ENCODE results near the gene PCBD2. TPM values are rescaled to one million over a fixed set of nuclear protein-coding genes. Genes with fewer than 3 reads are reported as not detected.

PCBD2 gene
- total RNA-seq, 2 experiments from 2014 or later: 5.2 to 5.8 TPM

- H3K36me3 Mint-ChIP-seq (ENCODE audit: low read depth): peaks cover 39% of the 10 kb centered on the region
- no peaks in the 10 kb centered on the region for H3K27me3 Mint-ChIP-seq
These were observed 29.3 kb downstream of the PCBD2 start for GRCh38 chr5:134934202-134934601.

GRCh38 chr5:134935711-134936602 is 31.0 kb downstream of the PCBD2 start:
- DNase-seq (no peak), ATAC-seq (ENCODE audit: poor library complexity) (no peak)
- ChIA-PET POLR2A (interaction anchor here (0.6 kb wide), 1 partner anchor 173 kb away, joined by 3 read pairs; no protein-coding TSS in a partner anchor), CTCF (interaction anchor here (1.5 kb wide), 1 partner anchor 32 kb away, joined by 3 read pairs; the partner anchor contains the start of gene PCBD2)
- Histone ChIP-seq H3K27me3 (ENCODE audit: control insufficient read depth in 1 of 2, insufficient read depth in 2 of 2, low read length in 2 of 2) (no peaks in the 10 kb centered on the region), H3K9me3 (ENCODE audit: control insufficient read depth in 1 of 2, insufficient read depth in 1 of 2, low read length in 2 of 2) (no peaks in the 10 kb centered on the region), H3K36me3 (ENCODE audit: insufficient read depth, low read length) (peaks cover 25% of the 10 kb centered on the region), H3K4me1 (ENCODE audit: insufficient read depth, low read length) (no peaks in the 10 kb centered on the region), H3K4me3 (ENCODE audit: low read length) (no peak overlapping the region), H3K27ac (ENCODE audit: low read depth in 1 of 2, low read length in 2 of 2) (no peak overlapping the region)
- no peak overlapping the region for H3K27ac Mint-ChIP-seq
- no peaks in the 10 kb centered on the region for H3K9me3 Mint-ChIP-seq
- H3K4me1 Mint-ChIP-seq (ENCODE audit: low read depth): no peaks in the 10 kb centered on the region
- H3K36me3 Mint-ChIP-seq (ENCODE audit: low read depth): peaks cover 40% of the 10 kb centered on the region
- H3K27me3 Mint-ChIP-seq: no peaks in the 10 kb centered on the region
- intact Hi-C loops (cut with DNase I, micrococcal nuclease): no loop called here
- no peak overlapping the region for H3K4me3 Mint-ChIP-seq
- no peak for TF ChIP-seq CTCF (IDR thresholded peaks at IDR 0.05)

More at GRCh38 chr5:134934202-134934601, 29.3 kb downstream of the PCBD2 start:
- no peaks in the 10 kb centered on the region for H3K4me1 Mint-ChIP-seq (ENCODE audit: low read depth)
- peaks cover 32% of the 10 kb centered on the region for H3K36me3 ChIP-seq (ENCODE audit: insufficient read depth, low read length)
- H3K27me3 ChIP-seq (ENCODE audit: control insufficient read depth in 1 of 2, insufficient read depth in 2 of 2, low read length in 2 of 2): no peaks in the 10 kb centered on the region
- H3K9me3 Mint-ChIP-seq: no peaks in the 10 kb centered on the region
- H3K4me3 Mint-ChIP-seq: no peak overlapping the region
- no peak for TF ChIP-seq CTCF (IDR thresholded peaks at IDR 0.05)
- POLR2A ChIA-PET: no interaction called here
- intact Hi-C loops (cut with DNase I, micrococcal nuclease): no loop called here
- CTCF ChIA-PET: no interaction called here
- no peak overlapping the region for H3K27ac ChIP-seq (ENCODE audit: low read depth in 1 of 2, low read length in 2 of 2)
- H3K4me1 ChIP-seq (ENCODE audit: insufficient read depth, low read length): no peaks in the 10 kb centered on the region
- no peak overlapping the region for H3K4me3 ChIP-seq (ENCODE audit: low read length)
- DNase-seq (no peak), ATAC-seq (ENCODE audit: poor library complexity) (no peak)
- H3K27ac Mint-ChIP-seq: no peak overlapping the region
- H3K9me3 ChIP-seq (ENCODE audit: control insufficient read depth in 1 of 2, insufficient read depth in 1 of 2, low read length in 2 of 2): no peaks in the 10 kb centered on the region

- POLR2A ChIA-PET: interaction anchor here (0.9 kb wide), 1 partner anchor 27 kb away, joined by 4 read pairs; no protein-coding TSS in a partner anchor
- no peak for ATAC-seq (ENCODE audit: poor library complexity)
- Mint-ChIP-seq H3K27me3 (no peaks in the 10 kb centered on the region), H3K27ac (no peak overlapping the region), H3K36me3 (ENCODE audit: low read depth) (peaks cover 38% of the 10 kb centered on the region), H3K4me3 (no peak overlapping the region), H3K9me3 (no peaks in the 10 kb centered on the region), H3K4me1 (ENCODE audit: low read depth) (no peaks in the 10 kb centered on the region)
- CTCF ChIA-PET: interaction anchor here (1.5 kb wide), 1 partner anchor 33 kb away, joined by 3 read pairs; the partner anchor contains the start of gene PCBD2
- Histone ChIP-seq H3K27me3 (ENCODE audit: control insufficient read depth in 1 of 2, insufficient read depth in 2 of 2, low read length in 2 of 2) (no peaks in the 10 kb centered on the region), H3K27ac (ENCODE audit: low read depth in 1 of 2, low read length in 2 of 2) (no peak overlapping the region), H3K9me3 (ENCODE audit: control insufficient read depth in 1 of 2, insufficient read depth in 1 of 2, low read length in 2 of 2) (no peaks in the 10 kb centered on the region), H3K4me1 (ENCODE audit: insufficient read depth, low read length) (no peaks in the 10 kb centered on the region), H3K4me3 (ENCODE audit: low read length) (no peak overlapping the region), H3K36me3 (ENCODE audit: insufficient read depth, low read length) (peaks cover 15% of the 10 kb centered on the region)
- TF ChIP-seq CTCF (IDR thresholded peaks at IDR 0.05): no peak
- intact Hi-C loops (cut with DNase I, micrococcal nuclease): no loop called here
- DNase-seq: no peak
These were observed 32.6 kb downstream of the PCBD2 start for GRCh38 chr5:134937526-134937925.
